ENCODE results near the gene NOCT.

NOCT gene

GRCh38 chr4:139044291-139044690 lies 28.7 kb downstream of the NOCT start:
- H3K4me3 ChIP-seq (ENCODE audit: low read depth, low read length) = no peak overlapping the region
- no peaks in the 10 kb centered on the region for H3K4me1 ChIP-seq (ENCODE audit: control insufficient read depth, insufficient read depth, low read length)
- TF ChIP-seq ZNF140 (tag by site-specific recombination; IDR thresholded peaks at IDR 0.05) (no peak), ZNF175 (tag by site-specific recombination; IDR thresholded peaks at IDR 0.05) (no peak), ZSCAN30 (tag by site-specific recombination; IDR thresholded peaks at IDR 0.05) (no peak), PRDM4 (tag by site-specific recombination; IDR thresholded peaks at IDR 0.05) (no peak), KLF9 (tag by site-specific recombination; IDR thresholded peaks at IDR 0.05; ENCODE audit: low read depth) (no peak), ZSCAN5A (tag by site-specific recombination; IDR thresholded peaks at IDR 0.05) (no peak), GLIS2 (tag by site-specific recombination; IDR thresholded peaks at IDR 0.05) (no peak)
- H3K27ac ChIP-seq (ENCODE audit: extremely low read depth, low read depth, low read length) = no peak overlapping the region
- ChIA-PET CTCF (interaction anchor here (1.5 to 2.2 kb wide), 3 partner anchors 12 to 14 kb away, joined by 5 to 9 read pairs (median 7); no protein-coding TSS in a partner anchor), POLR2A (no interaction called here)
- peaks cover 0 to 62% of the 10 kb centered on the region in 2 experiments; a peak in 2 of 3 replicates for H3K36me3 ChIP-seq (ENCODE audit: control insufficient read depth in 2 of 2, insufficient read depth in 1 of 2, low read length in 2 of 2)
- H3K9me3 ChIP-seq (ENCODE audit: control insufficient read depth, insufficient read depth, low read depth, low read length) = no peaks in the 10 kb centered on the region

GRCh38 chr4:139048026-139048425 lies 32.4 kb downstream of the NOCT start:
- Histone ChIP-seq H3K9me3 (ENCODE audit: control insufficient read depth, insufficient read depth, low read depth, low read length) (no peaks in the 10 kb centered on the region), H3K4me1 (ENCODE audit: control insufficient read depth, insufficient read depth, low read length) (no peaks in the 10 kb centered on the region), H3K27ac (ENCODE audit: extremely low read depth, low read depth, low read length) (no peak overlapping the region), H3K4me3 (ENCODE audit: low read depth, low read length) (no peak overlapping the region), H3K36me3 (ENCODE audit: control insufficient read depth in 2 of 2, insufficient read depth in 1 of 2, low read length in 2 of 2) (peaks cover 0 to 52% of the 10 kb centered on the region in 2 experiments; a peak in 2 of 3 replicates)
- CTCF ChIA-PET = no interaction called here
- POLR2A ChIA-PET = no interaction called here
- TF ChIP-seq ZNF791 (tag by site-specific recombination; IDR thresholded peaks at IDR 0.05) (no peak), ZNF558 (tag by site-specific recombination; IDR thresholded peaks at IDR 0.05) (no peak), PRDM2 (tag by site-specific recombination; IDR thresholded peaks at IDR 0.05; ENCODE audit: borderline replicate concordance) (no peak), ZNF664 (tag by site-specific recombination; IDR thresholded peaks at IDR 0.05) (no peak), ZNF513 (tag by site-specific recombination; IDR thresholded peaks at IDR 0.05) (no peak), SP2 (tag by site-specific recombination; IDR thresholded peaks at IDR 0.05) (no peak), ZNF404 (tag by site-specific recombination; IDR thresholded peaks at IDR 0.05) (no peak), ZNF843 (tag by site-specific recombination; IDR thresholded peaks at IDR 0.05) (no peak), GLI4 (tag by site-specific recombination; IDR thresholded peaks at IDR 0.05) (no peak), ZNF239 (tag by site-specific recombination; IDR thresholded peaks at IDR 0.05) (no peak), ZNF280C (tag by site-specific recombination; IDR thresholded peaks at IDR 0.05) (no peak), ZNF354C (tag by site-specific recombination; IDR thresholded peaks at IDR 0.05; ENCODE audit: borderline replicate concordance, low read depth) (no peak)
